NCI-H1105 (cell line): ENCODE results near the gene VPS37B.

Experiments used
- DNase-seq: peaks from one replicate; lab custom pipeline; 2025; lab: John Stamatoyannopoulos, UW

The VPS37B gene

GRCh38 chr12:122852336-122853275 is 43.3 kb downstream of the VPS37B start:
- no peak for DNase-seq

- DNase-seq = no peak
These were observed 44.1 kb downstream of the VPS37B start for GRCh38 chr12:122851820-122852219.

DNA sequence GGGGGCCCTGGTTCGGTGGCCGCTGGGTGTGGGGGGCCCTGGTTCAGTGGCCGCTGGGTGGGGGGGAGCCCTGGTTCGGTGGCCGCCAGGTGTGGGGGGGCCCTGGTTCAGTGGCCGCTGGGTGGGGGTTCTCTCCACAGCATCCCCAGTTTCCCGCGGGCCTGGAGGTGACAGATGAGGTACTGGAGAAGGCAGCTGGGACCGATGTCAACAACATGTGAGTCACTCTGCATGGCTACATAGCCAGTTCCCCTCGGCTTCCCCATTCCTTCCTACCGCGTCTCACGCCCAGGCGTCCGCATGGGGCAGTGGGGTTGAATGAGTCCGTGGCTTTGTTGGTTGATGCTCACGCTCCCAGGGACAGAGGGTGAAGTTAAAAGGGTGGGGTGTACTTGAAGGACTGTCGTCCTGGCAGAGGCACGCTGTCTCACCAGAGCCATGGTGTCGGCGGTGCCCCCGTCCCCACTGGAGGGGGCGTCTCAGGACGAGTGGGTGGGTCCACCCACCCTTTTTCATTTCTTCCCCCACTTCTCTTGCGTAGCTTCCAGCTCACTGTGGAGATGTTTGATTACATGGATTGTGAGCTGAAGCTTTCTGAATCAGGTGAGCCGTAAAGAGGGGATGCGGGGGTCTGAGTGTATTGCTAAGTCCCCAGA is 45.1 kb downstream of the VPS37B start:
- no peak for DNase-seq

DNA sequence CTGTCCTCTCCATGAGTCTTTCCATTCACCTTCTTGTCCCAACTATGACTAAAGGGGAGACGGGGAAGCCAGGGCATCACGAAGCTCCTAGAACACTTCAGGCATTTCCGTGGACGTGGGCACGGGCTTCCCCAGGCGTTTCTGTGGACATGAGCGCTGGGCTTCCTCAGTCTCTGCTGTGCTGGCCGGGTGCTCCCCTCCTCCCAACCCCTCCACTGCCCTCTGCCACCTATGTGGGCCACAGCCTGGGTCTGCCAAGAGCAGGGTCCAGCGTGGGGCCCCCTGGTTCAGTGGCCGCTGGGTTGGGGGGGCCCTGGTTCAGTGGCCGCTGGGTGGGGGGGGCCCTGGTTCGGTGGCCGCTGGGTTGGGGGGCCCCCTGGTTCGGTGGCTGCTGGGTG is 45.9 kb downstream of the VPS37B start:
- no peak for DNase-seq

DNA sequence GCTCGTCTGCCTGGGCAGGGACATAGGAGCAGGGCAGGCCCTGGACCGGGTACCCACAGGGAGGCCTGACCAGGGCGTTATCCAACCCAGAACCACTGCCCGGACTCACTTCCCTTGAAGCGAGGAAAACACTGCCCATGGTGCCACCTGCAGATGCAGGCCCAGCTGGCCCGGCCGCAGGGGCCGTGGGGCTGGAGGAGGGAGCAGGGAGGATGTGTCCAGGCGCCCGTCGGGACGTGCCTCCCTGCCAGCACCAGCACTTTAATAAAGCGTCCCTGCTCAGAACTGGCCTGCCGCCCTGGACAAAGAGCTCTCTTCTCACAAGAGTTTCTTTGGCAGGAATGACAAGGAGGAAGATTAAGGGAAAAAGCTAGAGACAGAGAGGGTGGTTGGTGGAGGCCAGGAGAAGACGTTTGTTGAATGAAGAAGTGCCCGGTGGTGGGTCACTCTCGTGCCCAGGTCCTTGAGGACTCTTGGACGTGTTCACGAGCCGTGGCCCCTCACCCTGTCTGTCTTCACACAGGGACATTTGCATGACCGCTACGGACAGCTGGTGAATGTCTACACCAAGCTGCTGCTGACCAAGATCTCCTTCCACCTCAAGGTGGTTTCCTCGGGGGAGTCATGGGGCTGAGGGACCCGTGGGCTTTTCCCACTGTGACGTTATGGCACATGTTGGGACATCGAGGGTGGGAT is 46.4 kb downstream of the VPS37B start:
- no peak for DNase-seq

GRCh38 chr12:122848471-122849351 is 47.2 kb downstream of the VPS37B start:
- no peak for DNase-seq

DNA sequence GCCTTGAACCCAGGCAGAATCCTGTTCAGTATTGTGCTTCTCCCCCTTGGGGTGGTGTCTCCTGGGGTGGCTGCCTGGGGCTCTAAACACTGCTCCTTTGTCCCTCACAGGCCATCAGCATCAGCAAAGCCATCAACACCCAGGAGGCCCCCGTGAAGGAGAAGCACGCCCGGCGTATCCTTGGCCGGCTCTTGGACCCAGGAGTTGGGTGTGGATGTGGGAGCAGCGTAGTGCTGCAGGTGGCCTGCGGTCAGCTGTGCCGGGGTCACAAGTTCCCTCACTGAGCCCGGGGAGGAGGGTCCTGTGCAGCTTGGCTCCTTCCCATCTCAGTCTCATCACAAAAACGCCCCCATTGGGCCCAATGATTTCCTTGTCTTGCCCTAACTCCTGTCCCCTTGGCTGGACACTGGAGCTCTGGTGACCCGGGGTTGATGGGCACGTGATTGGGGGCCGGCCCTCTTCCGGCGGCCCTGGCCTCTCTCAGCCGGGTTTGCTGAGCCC is 48.0 kb downstream of the VPS37B start:
- no peak for DNase-seq

DNA sequence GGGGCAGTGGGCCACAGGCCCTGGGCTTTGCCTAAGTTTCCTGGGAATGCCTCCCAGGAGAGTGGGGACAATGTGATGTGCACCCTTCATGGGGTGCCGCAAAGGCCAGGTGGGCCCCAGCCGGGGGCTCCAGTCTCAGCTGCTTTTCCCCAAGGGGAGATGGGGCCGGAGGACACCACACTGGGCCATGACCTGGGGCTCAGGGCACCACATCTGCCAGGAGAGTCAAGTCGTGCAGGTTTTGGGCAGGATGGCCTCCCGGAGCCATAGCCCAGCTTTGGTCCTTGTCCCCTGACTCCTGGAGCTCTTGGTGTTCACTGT is 48.4 kb downstream of the VPS37B start:
- no peak for DNase-seq

DNA sequence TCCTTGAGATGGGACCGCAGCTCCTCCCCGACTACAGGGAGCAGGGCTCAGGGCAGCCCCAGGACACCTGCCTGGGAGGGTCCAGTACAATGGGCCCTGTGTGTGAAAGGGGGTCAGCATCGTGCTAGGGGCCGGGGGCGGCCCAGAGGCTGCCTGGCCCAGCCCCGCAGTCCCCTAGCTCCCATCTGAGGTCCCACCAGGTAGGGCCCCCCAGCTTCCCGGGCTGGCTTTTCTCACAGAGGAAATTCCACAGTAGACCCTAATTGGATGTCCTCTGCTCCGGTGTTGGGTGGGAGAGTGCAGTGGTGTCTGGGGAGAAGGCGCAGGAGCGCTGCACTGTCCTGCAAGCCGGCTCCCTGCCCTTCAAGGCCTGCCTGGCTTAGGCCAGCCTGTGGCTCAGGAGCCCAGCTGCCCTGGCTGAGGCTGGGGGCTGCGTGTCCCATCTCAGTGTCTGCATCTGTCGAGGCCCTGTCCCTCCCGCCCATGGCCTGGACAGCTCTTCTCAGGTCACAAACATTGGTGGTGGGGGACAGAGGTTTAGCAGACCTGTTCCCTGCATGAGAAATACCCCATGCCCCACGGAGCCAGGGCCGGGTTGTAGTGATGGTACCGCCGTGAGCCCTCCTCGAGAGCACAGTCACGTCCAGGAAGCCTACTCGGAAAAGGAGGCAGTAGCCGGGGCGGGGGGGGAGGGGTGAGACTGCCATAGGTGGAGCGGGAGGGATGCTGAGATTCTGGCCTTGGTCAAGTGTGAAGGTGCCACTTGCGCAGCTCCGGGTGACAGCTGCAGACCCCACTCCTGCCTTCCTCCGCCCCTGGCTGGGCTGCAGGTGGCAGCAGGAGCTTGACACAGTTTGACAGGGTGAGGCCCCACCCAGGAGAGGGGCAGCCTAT is 49.1 kb downstream of the VPS37B start:
- no peak for DNase-seq

GRCh38 chr12:122845865-122846621 is 49.9 kb downstream of the VPS37B start:
- DNase-seq = no peak

DNA sequence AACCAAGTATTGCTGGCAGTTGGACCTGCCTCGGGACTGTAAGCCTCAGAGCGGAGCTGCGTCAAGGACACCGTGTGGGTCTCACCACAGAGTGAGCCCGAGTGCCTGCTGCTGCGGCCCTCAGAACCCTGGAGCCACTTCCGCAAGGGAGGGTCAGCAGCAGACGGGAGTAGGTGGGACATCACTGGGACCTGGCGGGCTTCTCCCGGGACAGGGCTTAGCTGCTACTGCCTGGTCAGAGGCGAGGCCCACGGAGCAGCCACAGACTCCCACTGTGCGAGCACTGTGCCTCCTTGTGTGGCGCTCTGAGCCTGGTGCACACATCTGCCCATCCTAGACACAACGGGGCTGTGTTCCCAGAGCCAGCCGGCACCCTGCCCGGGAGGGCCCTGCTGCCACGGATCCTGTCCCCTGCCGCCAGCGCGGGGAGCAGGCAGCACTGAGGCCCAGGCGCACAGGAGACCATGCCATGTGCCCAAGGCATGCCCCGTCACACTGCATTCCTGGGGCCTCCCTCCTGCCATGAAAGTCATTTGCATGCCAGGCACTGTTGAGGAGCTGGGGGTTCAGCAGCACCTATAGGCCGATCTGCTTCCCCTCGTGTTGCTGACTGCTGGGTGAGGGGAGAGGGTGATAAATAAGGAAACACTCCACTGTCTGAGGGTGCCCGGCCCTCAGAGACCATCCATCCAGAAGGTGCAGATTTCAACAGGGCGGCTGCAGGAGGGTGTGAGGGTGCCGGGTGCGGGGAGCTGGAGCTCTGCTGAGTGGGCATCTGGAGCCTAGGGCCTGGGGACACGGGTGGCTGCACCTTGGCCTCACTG is 50.7 kb downstream of the VPS37B start:
- DNase-seq = no peak

DNA sequence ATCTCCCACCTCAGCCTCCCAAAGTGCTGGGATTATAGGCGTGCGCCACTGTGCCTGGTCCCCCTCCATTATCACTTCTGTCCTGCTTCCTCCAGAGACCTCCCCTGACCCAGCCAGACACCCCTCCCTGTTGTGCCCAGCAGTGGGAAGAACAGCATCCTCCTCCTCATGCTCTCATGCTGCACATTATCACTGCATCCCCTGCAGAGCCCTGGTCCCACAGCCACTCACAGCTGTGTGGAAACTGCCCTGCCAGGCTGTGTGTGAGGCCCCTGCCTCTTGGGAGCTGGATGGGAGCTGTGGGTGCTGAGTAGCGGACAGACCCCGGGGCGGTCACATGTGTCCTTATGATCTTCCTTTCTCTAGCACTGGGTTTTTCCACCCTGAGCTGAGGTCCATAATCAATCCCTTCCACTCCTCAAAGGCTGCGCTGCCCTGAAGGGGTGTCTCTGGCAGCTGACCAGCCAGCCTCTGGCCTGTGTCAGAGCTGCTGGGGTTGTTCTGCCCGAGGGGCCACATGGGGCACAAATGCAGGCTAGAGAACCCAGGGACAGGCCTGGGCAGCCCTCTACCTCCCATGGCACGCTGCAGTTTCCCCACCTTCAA is 51.5 kb downstream of the VPS37B start:
- no peak for DNase-seq

DNA sequence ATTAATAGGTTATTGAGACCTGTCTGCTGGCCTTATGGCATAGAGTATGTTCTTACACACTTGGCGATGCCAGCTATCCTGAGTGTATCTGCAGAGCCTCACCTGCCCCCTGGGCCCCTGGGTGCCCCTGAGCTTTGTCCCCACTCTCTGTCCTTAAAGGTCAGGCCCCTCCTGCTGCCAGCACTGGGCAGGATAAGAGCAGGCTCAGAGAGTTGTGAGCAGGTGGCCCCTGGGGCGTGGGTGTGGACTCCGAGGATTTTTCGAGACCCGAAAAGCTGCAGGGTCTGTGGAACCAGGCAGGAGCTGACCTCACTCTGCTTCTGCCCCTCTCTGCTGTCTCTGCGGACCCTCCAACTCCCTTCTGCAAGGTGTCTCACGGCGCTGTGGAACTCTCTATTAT is 52.5 kb downstream of the VPS37B start:
- no peak for DNase-seq

DNA sequence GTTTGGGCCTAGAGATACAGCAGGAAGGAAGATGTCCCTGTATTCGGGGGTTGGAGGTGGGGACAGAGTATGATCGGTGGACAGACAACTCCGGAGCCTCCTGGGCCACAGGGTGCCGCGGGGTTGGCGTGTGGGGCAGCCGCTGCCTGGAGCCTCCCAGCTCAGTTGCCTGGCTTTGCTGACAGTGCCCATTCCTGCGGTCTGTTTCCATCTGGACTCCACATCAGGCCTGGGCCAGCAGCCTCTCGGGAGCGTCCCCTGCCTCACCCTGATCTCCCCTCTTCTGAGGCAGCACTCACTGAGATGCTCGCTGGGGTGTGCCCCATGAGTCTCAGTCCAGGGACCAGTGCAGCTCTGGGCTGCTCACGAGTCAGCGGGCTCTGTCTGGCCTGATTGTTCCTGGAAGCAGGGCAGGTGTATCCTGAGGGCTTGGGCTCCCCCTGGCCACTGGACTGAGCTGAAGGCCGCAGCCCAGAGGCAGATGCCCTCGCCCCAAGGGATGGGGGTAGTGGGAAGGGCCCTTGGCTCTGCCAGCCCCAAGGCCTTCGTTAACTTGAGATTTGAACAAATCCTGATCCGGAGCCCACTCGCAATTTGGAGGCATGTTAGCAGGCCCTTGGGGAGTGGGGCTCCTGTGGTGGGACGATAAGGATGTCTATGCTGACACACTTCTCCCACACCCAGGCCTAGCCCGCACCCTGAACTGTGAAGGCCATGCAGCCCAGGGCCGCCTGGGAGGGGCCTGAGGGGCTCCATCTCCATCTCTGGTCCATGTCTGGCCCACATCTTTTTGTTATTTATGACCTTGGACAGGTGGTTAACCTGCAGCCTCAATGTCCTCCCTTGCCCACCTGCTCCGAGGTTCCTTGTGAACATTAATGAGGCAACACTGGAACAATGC is 53.2 kb downstream of the VPS37B start:
- DNase-seq = no peak

DNA sequence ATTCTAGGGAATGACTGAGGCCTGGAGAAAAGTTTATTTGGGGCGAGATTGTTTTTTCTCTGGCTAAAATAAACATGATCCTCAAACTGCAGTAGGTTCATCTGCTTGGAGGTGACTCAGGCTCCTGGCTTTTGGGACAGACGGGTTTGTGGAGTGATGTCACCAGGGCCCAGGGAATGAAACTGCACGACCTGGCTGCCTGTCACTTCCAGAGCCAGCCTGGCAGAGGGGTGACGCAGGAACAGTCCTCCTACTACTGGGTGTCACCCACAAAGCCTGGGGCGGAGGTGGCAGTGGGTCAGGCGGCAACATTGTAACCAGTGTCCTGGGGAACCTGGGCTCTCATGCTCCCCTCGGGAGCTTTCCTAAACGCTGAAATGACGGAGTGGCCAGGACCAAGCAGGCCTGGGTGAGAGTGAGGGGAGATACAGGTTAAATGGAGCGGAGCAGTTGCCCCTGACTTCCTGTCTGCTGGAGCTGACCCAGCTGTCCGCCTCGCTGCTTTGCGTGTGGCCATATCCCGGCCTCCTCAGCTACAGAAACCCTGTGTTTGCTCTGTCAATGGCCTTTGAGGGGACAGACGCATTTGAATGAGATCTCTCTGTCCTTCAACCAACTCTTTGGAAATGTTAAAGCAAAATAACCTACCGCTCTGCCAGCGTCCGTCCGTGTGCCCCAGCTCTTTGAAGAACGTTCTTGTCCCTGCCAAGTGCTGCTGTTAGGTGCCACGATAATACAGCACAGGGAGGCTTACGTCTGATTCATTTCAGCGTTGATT is 54.2 kb downstream of the VPS37B start:
- no peak for DNase-seq

GRCh38 chr12:122840580-122841513 is 55.1 kb downstream of the VPS37B start:
- DNase-seq = no peak
